MG63 (cell line): ENCODE measurements around the gene HIP1R. TPM values are rescaled to one million over a fixed set of nuclear protein-coding genes. Genes with fewer than 3 reads are reported as not detected.
A peak's percentile ranks its signal among the peaks of the same experiment; 100 is the strongest.

Experiments used
- DNase-seq: peaks from one replicate; pipeline ENCODE4 v3.0.0-alpha.2; 2020
- H3K27me3 ChIP-seq: fragments of 250-450 bp; sonication (Bioruptor Pico); 2 replicates; pipeline ENCODE4 v1.5.1; 2020; ENCODE audit warnings: mild to moderate bottlenecking, moderate library complexity
- H3K36me3 ChIP-seq: fragments of 250-450 bp; sonication (Bioruptor Pico); 2 replicates; pipeline ENCODE4 v1.5.1; 2020; ENCODE audit warnings: mild to moderate bottlenecking, moderate library complexity
- H3K4me3 ChIP-seq: fragments of 250-450 bp; sonication (Bioruptor Pico); 2 replicates; pipeline ENCODE4 v1.5.1; 2020; ENCODE audit warnings: mild to moderate bottlenecking, moderate library complexity
- H3K9me3 ChIP-seq: fragments of 250-450 bp; sonication (Bioruptor Pico); 2 replicates; pipeline ENCODE4 v1.5.1; 2020; ENCODE audit warnings: mild to moderate bottlenecking, moderate library complexity
- total RNA-seq: library from RNA; depleted of rRNA; stranded (reverse); fragments of >200 nt; shearing (Covaris generic); gene quantifications from 2 replicates; pipeline ENCODE4 v1.2.3, GENCODE V29; 2014; ENCODE audit warnings: low replicate concordance

Gene HIP1R
- total RNA-seq, 1 experiment from 2014 or later, result 14.8 TPM

GRCh38 chr12:122862872-122863701, 27.8 kb downstream of the HIP1R start:
- Histone ChIP-seq H3K27me3 (no peaks in the 10 kb centered on the region), H3K36me3 (peaks cover 26% of the 10 kb centered on the region), H3K9me3 (no peaks in the 10 kb centered on the region), H3K4me3 (no peak overlapping the region)
- no peak for DNase-seq

GRCh38 chr12:122864894-122865253, 29.6 kb downstream of the HIP1R start:
- Histone ChIP-seq H3K36me3 (peaks cover 39% of the 10 kb centered on the region), H3K9me3 (no peaks in the 10 kb centered on the region), H3K4me3 (no peak overlapping the region), H3K27me3 (no peaks in the 10 kb centered on the region)
- no peak for DNase-seq

DNA sequence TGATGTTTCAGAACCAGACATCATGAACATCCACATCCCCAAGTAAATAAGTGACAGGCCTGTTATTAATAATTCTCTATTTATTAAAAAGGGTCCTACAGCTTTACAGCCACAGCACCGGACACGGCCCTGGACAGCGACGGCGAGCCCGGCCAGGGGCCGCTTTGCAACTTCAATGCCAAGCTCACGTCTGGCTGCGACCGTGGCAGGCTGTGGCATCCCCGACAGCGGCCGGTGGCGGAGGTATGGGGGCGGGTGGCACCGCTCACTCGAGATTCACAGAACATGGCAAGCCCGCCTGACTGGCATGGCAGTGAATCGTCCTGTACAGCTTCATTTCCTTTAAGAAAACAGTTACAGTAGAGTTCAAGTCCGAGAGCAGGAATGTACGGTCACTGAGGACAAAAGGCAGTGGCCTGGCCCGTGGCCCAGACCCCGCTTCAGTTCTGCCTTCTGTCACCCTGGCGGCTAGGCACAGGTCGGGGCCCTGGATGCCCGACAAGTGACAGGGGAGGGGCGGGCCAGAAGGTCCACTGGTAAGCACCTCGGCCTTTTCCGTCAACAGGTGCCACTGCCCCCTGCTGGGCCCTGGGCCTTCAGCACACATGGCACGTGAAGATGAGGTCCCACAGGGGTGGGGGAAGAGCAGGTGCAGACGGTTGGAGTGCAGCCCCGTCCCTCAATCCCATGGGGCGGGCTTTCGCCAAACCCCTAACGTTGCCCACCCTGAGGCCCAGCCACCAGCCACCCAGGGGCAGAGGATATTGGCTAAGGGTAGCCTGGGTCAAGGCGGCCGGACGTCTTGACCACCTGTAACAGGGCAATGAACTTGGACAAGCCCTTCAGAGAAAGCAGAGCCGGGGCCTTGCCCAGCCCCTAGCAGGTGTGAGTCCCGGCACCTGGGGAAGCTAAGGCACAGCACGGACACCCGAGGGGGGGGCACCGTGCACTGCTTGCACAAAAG, 30.3 kb downstream of the HIP1R start:
- Histone ChIP-seq H3K4me3 (no peak overlapping the region), H3K36me3 (peaks cover 45% of the 10 kb centered on the region), H3K9me3 (no peaks in the 10 kb centered on the region), H3K27me3 (no peaks in the 10 kb centered on the region)
- no peak for DNase-seq

GRCh38 chr12:122866379-122866778, 31.1 kb downstream of the HIP1R start:
- no peak for DNase-seq
- H3K36me3 ChIP-seq, result peaks cover 45% of the 10 kb centered on the region
- no peaks in the 10 kb centered on the region for H3K9me3 ChIP-seq
- H3K27me3 ChIP-seq, result no peaks in the 10 kb centered on the region
- H3K4me3 ChIP-seq, result no peak overlapping the region

DNA sequence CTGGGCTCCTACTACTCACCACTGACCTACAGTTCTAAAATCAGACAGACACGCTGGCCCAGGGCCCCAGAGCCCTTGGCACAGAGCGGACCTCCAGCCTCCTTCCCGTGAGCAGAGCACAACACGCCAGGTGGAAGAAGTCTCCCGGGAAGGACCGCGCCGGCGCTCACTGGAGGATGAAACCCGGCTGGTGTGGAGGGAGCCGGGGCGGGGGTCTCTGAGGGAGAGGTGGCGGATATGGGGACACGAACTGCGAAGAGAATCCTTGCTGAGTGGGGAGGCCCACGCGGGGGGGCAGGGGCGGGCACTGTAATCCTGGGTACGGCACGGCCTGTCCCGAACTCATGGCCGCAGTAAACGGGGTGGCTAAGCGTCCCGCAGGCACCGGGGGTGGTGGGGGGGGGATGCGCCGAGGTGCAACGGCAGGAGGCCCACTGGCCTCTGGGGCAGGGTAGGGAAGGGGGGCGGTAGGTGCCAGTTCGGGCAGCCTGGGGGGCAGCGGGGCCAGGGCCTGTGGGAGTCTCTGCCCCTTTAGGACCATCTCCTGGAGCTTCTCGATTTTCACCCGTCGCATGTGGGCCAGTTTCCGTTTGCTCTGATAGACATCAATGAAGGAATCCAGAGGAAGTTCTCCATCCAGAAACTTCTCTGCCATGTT, 31.8 kb downstream of the HIP1R start:
- DNase-seq, result no peak
- no peak overlapping the region for H3K4me3 ChIP-seq
- no peaks in the 10 kb centered on the region for H3K9me3 ChIP-seq
- H3K27me3 ChIP-seq, result no peaks in the 10 kb centered on the region
- H3K36me3 ChIP-seq, result peaks cover 45% of the 10 kb centered on the region

DNA sequence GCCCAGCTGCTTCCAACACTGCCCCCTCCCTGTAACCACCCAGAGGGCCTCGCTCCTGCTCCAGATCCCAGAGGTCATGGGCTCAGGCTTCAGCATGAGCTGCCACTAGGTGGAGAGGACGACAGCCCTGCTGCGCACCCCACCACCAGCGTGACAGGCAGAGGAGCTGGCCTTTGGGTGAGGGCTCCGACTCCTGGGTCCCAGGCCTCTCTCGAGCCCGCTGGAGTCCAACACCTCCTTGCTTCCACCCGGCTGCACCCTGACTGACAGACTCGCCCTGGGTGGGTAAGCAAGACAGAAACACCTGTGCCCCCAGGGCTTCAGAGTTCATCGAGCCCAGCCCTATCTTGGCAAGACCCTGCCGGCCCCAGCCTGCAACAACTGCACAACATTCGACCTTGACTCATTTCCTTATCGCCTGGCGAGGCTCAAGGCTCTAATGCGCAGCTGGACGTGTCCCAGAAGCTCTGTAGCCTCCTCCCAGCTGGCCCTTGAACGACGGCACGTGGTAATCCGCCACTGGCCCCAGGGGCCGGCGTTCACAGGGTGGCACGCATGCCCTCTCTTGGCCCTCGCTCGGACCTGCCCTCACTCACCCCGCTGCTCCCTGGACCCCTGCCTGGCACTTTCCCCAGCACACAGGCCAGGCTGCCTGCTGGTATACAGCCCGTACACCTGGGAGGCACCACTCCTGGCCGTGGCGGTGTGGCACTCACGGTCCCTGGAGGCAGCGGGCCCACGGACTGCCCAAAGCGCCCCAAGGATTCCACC, 32.6 kb downstream of the HIP1R start:
- Histone ChIP-seq H3K36me3 (peaks cover 45% of the 10 kb centered on the region), H3K4me3 (no peak overlapping the region), H3K27me3 (no peaks in the 10 kb centered on the region), H3K9me3 (no peaks in the 10 kb centered on the region)
- no peak for DNase-seq

- H3K4me3 ChIP-seq, result no peak overlapping the region
- no peaks in the 10 kb centered on the region for H3K27me3 ChIP-seq
- H3K9me3 ChIP-seq, result no peaks in the 10 kb centered on the region
- DNase-seq, result no peak
- peaks cover 43% of the 10 kb centered on the region for H3K36me3 ChIP-seq
These were observed 33.4 kb downstream of the HIP1R start for GRCh38 chr12:122868471-122869177.

DNA sequence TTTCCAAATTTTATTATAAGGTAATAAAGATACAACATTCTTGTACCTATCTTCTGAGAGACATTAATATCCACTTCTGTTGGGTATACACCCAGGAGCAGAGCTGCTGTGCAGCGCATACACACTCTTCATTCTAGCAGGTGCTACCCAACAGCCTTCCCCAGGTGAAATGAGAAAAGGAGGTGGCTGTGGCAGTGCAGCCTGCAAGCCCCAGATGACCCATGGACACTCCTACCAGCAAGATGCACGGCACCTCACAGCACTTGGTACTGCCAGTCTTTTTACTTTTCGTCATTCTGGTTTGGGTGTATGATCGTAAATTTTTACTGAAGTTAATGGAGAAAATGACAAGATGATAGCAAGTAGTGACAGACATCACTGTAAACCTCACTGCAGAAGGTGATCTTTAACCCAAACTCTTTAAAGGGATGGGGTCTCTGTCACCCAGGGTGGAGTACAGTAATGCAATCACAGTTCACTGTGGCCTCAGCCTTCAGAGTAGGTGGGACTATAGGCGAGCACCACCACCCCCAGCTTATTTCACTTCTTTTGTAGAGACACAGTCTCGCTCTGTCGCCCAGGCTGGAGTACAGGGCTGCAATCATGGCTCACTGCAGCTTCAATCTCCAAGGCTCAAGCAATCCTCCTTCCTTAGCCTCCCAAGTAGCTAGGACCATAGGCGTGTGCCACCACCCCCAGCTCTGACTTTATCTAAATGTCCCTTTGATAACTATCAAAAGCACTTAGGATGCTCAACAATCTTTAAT, 34.1 kb downstream of the HIP1R start:
- H3K36me3 ChIP-seq, result peaks cover 39% of the 10 kb centered on the region
- no peak for DNase-seq

GRCh38 chr12:122870163-122870842, 35.0 kb downstream of the HIP1R start:
- Histone ChIP-seq H3K9me3 (no peaks in the 10 kb centered on the region), H3K27me3 (no peaks in the 10 kb centered on the region), H3K36me3 (peaks cover 34% of the 10 kb centered on the region), H3K4me3 (no peak overlapping the region)
- no peak for DNase-seq

More for the DNA sequence above, 34.1 kb downstream of the HIP1R start:
- Histone ChIP-seq H3K4me3 (no peak overlapping the region), H3K27me3 (no peaks in the 10 kb centered on the region), H3K9me3 (no peaks in the 10 kb centered on the region)

- no peaks in the 10 kb centered on the region for H3K9me3 ChIP-seq
- DNase-seq, result no peak
- no peaks in the 10 kb centered on the region for H3K27me3 ChIP-seq
- H3K36me3 ChIP-seq, result peaks cover 31% of the 10 kb centered on the region
- H3K4me3 ChIP-seq, result no peak overlapping the region
These were observed 35.8 kb downstream of the HIP1R start for GRCh38 chr12:122870867-122871664.

DNA sequence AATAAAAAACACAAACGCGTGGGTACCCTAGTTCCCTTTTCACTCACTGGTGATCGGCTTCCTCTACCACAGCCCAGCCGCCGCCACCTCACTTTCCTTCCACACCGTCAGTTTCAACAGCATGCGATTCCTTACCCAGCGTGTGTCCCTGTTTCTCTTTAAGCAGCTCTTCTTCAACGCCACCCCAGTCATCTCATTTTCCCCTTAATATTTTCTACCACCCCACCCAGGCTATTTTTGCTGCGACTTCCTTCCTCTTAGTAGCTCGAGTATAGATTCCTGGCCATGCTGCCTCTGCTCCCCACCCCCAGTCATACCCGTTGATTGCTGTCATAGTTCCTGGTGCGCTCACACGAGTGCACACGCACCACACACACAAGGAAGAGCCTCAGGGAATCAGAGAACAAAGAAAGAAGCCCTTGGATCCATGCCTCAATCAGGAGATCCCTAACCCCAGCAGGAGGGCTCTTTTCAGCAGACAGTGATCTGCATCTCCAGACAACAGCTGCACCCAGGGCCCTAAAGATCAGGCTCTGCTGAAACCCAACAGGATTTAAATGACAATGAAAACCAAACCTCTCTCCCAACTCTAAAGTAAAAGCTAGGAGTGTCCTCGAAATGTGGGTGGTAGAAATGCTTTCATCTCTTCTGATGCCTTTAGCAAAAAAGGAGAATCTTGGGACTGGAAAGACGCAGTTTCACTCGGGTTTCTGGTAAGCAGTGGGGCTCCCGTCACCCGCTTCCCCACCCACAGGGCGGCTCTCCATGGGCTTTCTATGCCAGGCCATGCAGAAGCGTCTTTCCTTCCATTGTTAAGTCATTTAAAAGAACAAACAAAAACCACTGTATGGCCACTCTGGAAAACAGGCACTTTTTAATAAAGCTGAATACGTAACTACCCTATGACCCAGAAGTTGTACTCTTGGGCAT, 36.9 kb downstream of the HIP1R start:
- H3K9me3 ChIP-seq, result no peaks in the 10 kb centered on the region

GRCh38 chr12:122872815-122873361, 37.6 kb downstream of the HIP1R start:
- DNase-seq, result no peak
- no peaks in the 10 kb centered on the region for H3K27me3 ChIP-seq
- peaks cover 21% of the 10 kb centered on the region for H3K36me3 ChIP-seq
- no peaks in the 10 kb centered on the region for H3K9me3 ChIP-seq
- H3K4me3 ChIP-seq, result no peak overlapping the region

More for the DNA sequence above, 36.9 kb downstream of the HIP1R start:
- no peaks in the 10 kb centered on the region for H3K27me3 ChIP-seq
- peaks cover 26% of the 10 kb centered on the region for H3K36me3 ChIP-seq
- DNase-seq, result peak; percentile 76
- no peak overlapping the region for H3K4me3 ChIP-seq

GRCh38 chr12:122873540-122873939, 38.3 kb downstream of the HIP1R start:
- no peak for DNase-seq
- H3K4me3 ChIP-seq, result no peak overlapping the region

More at GRCh38 chr12:122873540-122873939, 38.3 kb downstream of the HIP1R start:
- Histone ChIP-seq H3K27me3 (no peaks in the 10 kb centered on the region), H3K9me3 (no peaks in the 10 kb centered on the region), H3K36me3 (peaks cover 19% of the 10 kb centered on the region)
